ENCODE results near the gene KCNE1. TPM values are rescaled to one million over a fixed set of nuclear protein-coding genes. Genes with fewer than 3 reads are reported as not detected.
"Not testable (repeated sequence)": the region's sequence is repeated elsewhere in the genome, so short reads cannot be mapped to it uniquely, and the experiment has no call there.

Gene KCNE1
- total RNA-seq, 1 experiment from 2014 or later: not detected

GRCh38 chr21:34502480-34503106, 9.4 kb downstream of the KCNE1 start:
- no peaks in the 10 kb centered on the region for H3K9me3 ChIP-seq (ENCODE audit: low read length)
- no peak overlapping the region for H3K27ac ChIP-seq (ENCODE audit: low read length)
- H3K9ac ChIP-seq (ENCODE audit: low read length): no peak overlapping the region
- H4K20me1 ChIP-seq (ENCODE audit: insufficient read depth, low read depth, low read length): no peaks in the 10 kb centered on the region
- no peak overlapping the region for H2AFZ ChIP-seq (ENCODE audit: low read length)
- no peaks in the 10 kb centered on the region for H3K79me2 ChIP-seq (ENCODE audit: low read length)
- no peaks in the 10 kb centered on the region for H3K27me3 ChIP-seq (ENCODE audit: low read length)
- H3K9me2 ChIP-seq (replicated peaks; ENCODE audit: insufficient read depth, low read length): no peaks in the 10 kb centered on the region
- no peak for DNase-seq
- no peaks in the 10 kb centered on the region for H3K4me1 ChIP-seq (ENCODE audit: low read length)
- no peak overlapping the region for H3K4me3 ChIP-seq (ENCODE audit: low read length)
- H3K4me2 ChIP-seq (ENCODE audit: low read depth, low read length, poor library complexity, severe bottlenecking): no peak overlapping the region
- no peaks in the 10 kb centered on the region for H3K36me3 ChIP-seq (ENCODE audit: insufficient read depth, low read length)

- no peaks in the 10 kb centered on the region for H3K79me2 ChIP-seq (ENCODE audit: low read length)
- no peaks in the 10 kb centered on the region for H4K20me1 ChIP-seq (ENCODE audit: insufficient read depth, low read depth, low read length)
- no peak overlapping the region for H3K27ac ChIP-seq (ENCODE audit: low read length)
- H2AFZ ChIP-seq (ENCODE audit: low read length): no peak overlapping the region
- DNase-seq: no peak
- H3K27me3 ChIP-seq (ENCODE audit: low read length): no peaks in the 10 kb centered on the region
- H3K4me1 ChIP-seq (ENCODE audit: low read length): no peaks in the 10 kb centered on the region
- H3K4me2 ChIP-seq (ENCODE audit: low read depth, low read length, poor library complexity, severe bottlenecking): no peak overlapping the region
- H3K9me3 ChIP-seq (ENCODE audit: low read length): no peaks in the 10 kb centered on the region
- H3K36me3 ChIP-seq (ENCODE audit: insufficient read depth, low read length): no peaks in the 10 kb centered on the region
- H3K4me3 ChIP-seq (ENCODE audit: low read length): no peak overlapping the region
- H3K9me2 ChIP-seq (replicated peaks; ENCODE audit: insufficient read depth, low read length): no peaks in the 10 kb centered on the region
- no peak overlapping the region for H3K9ac ChIP-seq (ENCODE audit: low read length)
These were observed 10.3 kb downstream of the KCNE1 start for GRCh38 chr21:34501716-34502115.

GRCh38 chr21:34500191-34500590, 11.8 kb downstream of the KCNE1 start:
- Histone ChIP-seq H3K9me3 (ENCODE audit: low read length) (no peaks in the 10 kb centered on the region), H3K9ac (ENCODE audit: low read length) (no peak overlapping the region), H4K20me1 (ENCODE audit: insufficient read depth, low read depth, low read length) (no peaks in the 10 kb centered on the region), H3K27ac (ENCODE audit: low read length) (no peak overlapping the region), H3K4me3 (ENCODE audit: low read length) (no peak overlapping the region), H3K27me3 (ENCODE audit: low read length) (no peaks in the 10 kb centered on the region), H3K9me2 (replicated peaks; ENCODE audit: insufficient read depth, low read length) (no peaks in the 10 kb centered on the region), H3K79me2 (ENCODE audit: low read length) (no peaks in the 10 kb centered on the region), H3K36me3 (ENCODE audit: insufficient read depth, low read length) (no peaks in the 10 kb centered on the region), H3K4me1 (ENCODE audit: low read length) (no peaks in the 10 kb centered on the region), H3K4me2 (ENCODE audit: low read depth, low read length, poor library complexity, severe bottlenecking) (no peak overlapping the region), H2AFZ (ENCODE audit: low read length) (no peak overlapping the region)
- no peak for DNase-seq

GRCh38 chr21:34499116-34499515, 12.9 kb downstream of the KCNE1 start:
- Histone ChIP-seq H3K4me1 (ENCODE audit: low read length) (no peaks in the 10 kb centered on the region), H3K27ac (ENCODE audit: low read length) (no peak overlapping the region), H3K9me2 (replicated peaks; ENCODE audit: insufficient read depth, low read length) (no peaks in the 10 kb centered on the region), H3K27me3 (ENCODE audit: low read length) (no peaks in the 10 kb centered on the region), H3K9me3 (ENCODE audit: low read length) (no peaks in the 10 kb centered on the region), H3K4me3 (ENCODE audit: low read length) (no peak overlapping the region), H4K20me1 (ENCODE audit: insufficient read depth, low read depth, low read length) (no peaks in the 10 kb centered on the region), H3K4me2 (ENCODE audit: low read depth, low read length, poor library complexity, severe bottlenecking) (no peak overlapping the region), H2AFZ (ENCODE audit: low read length) (no peak overlapping the region), H3K79me2 (ENCODE audit: low read length) (no peaks in the 10 kb centered on the region), H3K9ac (ENCODE audit: low read length) (no peak overlapping the region), H3K36me3 (ENCODE audit: insufficient read depth, low read length) (no peaks in the 10 kb centered on the region)
- DNase-seq: no peak

- Histone ChIP-seq H3K4me2 (ENCODE audit: low read depth, low read length, poor library complexity, severe bottlenecking) (no peak overlapping the region), H4K20me1 (ENCODE audit: insufficient read depth, low read depth, low read length) (no peaks in the 10 kb centered on the region), H3K9me3 (ENCODE audit: low read length) (no peaks in the 10 kb centered on the region), H3K27ac (ENCODE audit: low read length) (no peak overlapping the region), H3K9me2 (replicated peaks; ENCODE audit: insufficient read depth, low read length) (no peaks in the 10 kb centered on the region), H3K27me3 (ENCODE audit: low read length) (no peaks in the 10 kb centered on the region), H2AFZ (ENCODE audit: low read length) (no peak overlapping the region), H3K79me2 (ENCODE audit: low read length) (no peaks in the 10 kb centered on the region), H3K4me1 (ENCODE audit: low read length) (no peaks in the 10 kb centered on the region), H3K4me3 (ENCODE audit: low read length) (no peak overlapping the region), H3K36me3 (ENCODE audit: insufficient read depth, low read length) (no peaks in the 10 kb centered on the region), H3K9ac (ENCODE audit: low read length) (no peak overlapping the region)
- DNase-seq: no peak
These were observed 13.4 kb downstream of the KCNE1 start for GRCh38 chr21:34498623-34499022.

GRCh38 chr21:34483854-34484253, 28.2 kb downstream of the KCNE1 start:
- H3K4me2 ChIP-seq (ENCODE audit: low read depth, low read length, poor library complexity, severe bottlenecking); H3K27me3 ChIP-seq (ENCODE audit: low read length); H3K9me3 ChIP-seq (ENCODE audit: low read length); H3K4me1 ChIP-seq (ENCODE audit: low read length); H2AFZ ChIP-seq (ENCODE audit: low read length); H3K79me2 ChIP-seq (ENCODE audit: low read length); H3K27ac ChIP-seq (ENCODE audit: low read length); H3K4me3 ChIP-seq (ENCODE audit: low read length); H3K9ac ChIP-seq (ENCODE audit: low read length); H4K20me1 ChIP-seq (ENCODE audit: insufficient read depth, low read depth, low read length); H3K36me3 ChIP-seq (ENCODE audit: insufficient read depth, low read length); H3K9me2 ChIP-seq (replicated peaks; ENCODE audit: insufficient read depth, low read length); DNase-seq: not testable (repeated sequence)

GRCh38 chr21:34483435-34483834, 28.6 kb downstream of the KCNE1 start:
- H3K4me1 ChIP-seq (ENCODE audit: low read length); H3K27me3 ChIP-seq (ENCODE audit: low read length); H3K4me2 ChIP-seq (ENCODE audit: low read depth, low read length, poor library complexity, severe bottlenecking); H3K27ac ChIP-seq (ENCODE audit: low read length); DNase-seq; H4K20me1 ChIP-seq (ENCODE audit: insufficient read depth, low read depth, low read length); H3K79me2 ChIP-seq (ENCODE audit: low read length); H3K36me3 ChIP-seq (ENCODE audit: insufficient read depth, low read length); H3K9me3 ChIP-seq (ENCODE audit: low read length); H3K9me2 ChIP-seq (replicated peaks; ENCODE audit: insufficient read depth, low read length); H3K4me3 ChIP-seq (ENCODE audit: low read length); H2AFZ ChIP-seq (ENCODE audit: low read length); H3K9ac ChIP-seq (ENCODE audit: low read length): not testable (repeated sequence)

GRCh38 chr21:34467333-34467732, 44.7 kb downstream of the KCNE1 start:
- H3K27me3 ChIP-seq (ENCODE audit: low read length); H3K4me3 ChIP-seq (ENCODE audit: low read length); H3K79me2 ChIP-seq (ENCODE audit: low read length); H3K9ac ChIP-seq (ENCODE audit: low read length); H4K20me1 ChIP-seq (ENCODE audit: insufficient read depth, low read depth, low read length); H3K9me2 ChIP-seq (replicated peaks; ENCODE audit: insufficient read depth, low read length); DNase-seq; H3K4me2 ChIP-seq (ENCODE audit: low read depth, low read length, poor library complexity, severe bottlenecking); H2AFZ ChIP-seq (ENCODE audit: low read length); H3K27ac ChIP-seq (ENCODE audit: low read length); H3K9me3 ChIP-seq (ENCODE audit: low read length); H3K36me3 ChIP-seq (ENCODE audit: insufficient read depth, low read length); H3K4me1 ChIP-seq (ENCODE audit: low read length): not testable (repeated sequence)

- not testable (repeated sequence) for H3K36me3 ChIP-seq (ENCODE audit: insufficient read depth, low read length); H3K9me2 ChIP-seq (replicated peaks; ENCODE audit: insufficient read depth, low read length); H2AFZ ChIP-seq (ENCODE audit: low read length); H3K4me2 ChIP-seq (ENCODE audit: low read depth, low read length, poor library complexity, severe bottlenecking); H3K9ac ChIP-seq (ENCODE audit: low read length); DNase-seq; H3K9me3 ChIP-seq (ENCODE audit: low read length); H4K20me1 ChIP-seq (ENCODE audit: insufficient read depth, low read depth, low read length); H3K4me1 ChIP-seq (ENCODE audit: low read length); H3K4me3 ChIP-seq (ENCODE audit: low read length); H3K27me3 ChIP-seq (ENCODE audit: low read length); H3K79me2 ChIP-seq (ENCODE audit: low read length); H3K27ac ChIP-seq (ENCODE audit: low read length)
These were observed 52.6 kb downstream of the KCNE1 start for GRCh38 chr21:34459426-34459825.
